Astrocyte of the spinal cord (primary cell): ENCODE data around the gene OGG1.

Experiments
- DNase-seq: peaks from one replicate; pipeline ENCODE4 v3.0.0; 2011; ENCODE audit warnings: low read depth, low spot score
- H3K4me3 ChIP-seq: 2 replicates; pipeline ENCODE4 v1.5.1; 2011; ENCODE audit warnings: low read depth, mild to moderate bottlenecking, low read length, moderate library complexity
- CTCF ChIP-seq: IDR thresholded peaks from 2 replicates; pipeline ENCODE4 v1.5.1; 2012; ENCODE audit warnings: low read depth, mild to moderate bottlenecking, low read length, inconsistent platforms
- in situ Hi-C: cut with HindIII; loops from 2 replicates; pipeline ENCODE4 v1.10.0; 2017; ENCODE audit warnings: low sequenced_read_pairs

The OGG1 gene

GRCh38 chr3:9757427-9757826 is 7.7 kb downstream of the OGG1 start:
- no peak overlapping the region for H3K4me3 ChIP-seq
- no peak for DNase-seq
- no peak for TF ChIP-seq CTCF
- in situ Hi-C loops, result no loop called here

GRCh38 chr3:9760779-9761505 is 11.2 kb downstream of the OGG1 start:
- no peak for DNase-seq
- in situ Hi-C loops, result no loop called here
- no peak for TF ChIP-seq CTCF
- no peak overlapping the region for H3K4me3 ChIP-seq

DNA sequence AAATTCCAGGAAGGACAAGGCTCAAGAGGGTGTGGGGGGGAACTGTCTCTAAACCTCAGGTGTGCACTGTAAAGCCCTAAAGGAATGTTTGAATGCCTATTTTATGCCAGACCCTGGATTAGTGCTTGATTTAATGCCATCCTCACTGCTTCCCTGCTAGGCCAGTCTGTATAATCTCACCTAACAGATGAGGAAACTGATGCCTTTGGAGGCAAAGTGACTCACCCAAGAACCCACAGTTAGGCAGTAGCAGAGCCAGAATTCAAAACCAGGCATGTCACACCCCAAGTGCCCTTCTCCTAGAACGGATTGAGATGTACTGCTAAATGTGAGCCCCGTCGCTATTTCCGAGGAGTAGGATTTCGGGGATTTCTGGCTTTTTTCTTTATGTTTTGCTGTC is 12.2 kb downstream of the OGG1 start:
- TF ChIP-seq CTCF, result no peak
- no peak for DNase-seq
- no peak overlapping the region for H3K4me3 ChIP-seq
- in situ Hi-C loops, result no loop called here

- H3K4me3 ChIP-seq, result no peak overlapping the region
- DNase-seq, result no peak
- TF ChIP-seq CTCF, result no peak
- in situ Hi-C loops, result no loop called here
Observed at GRCh38 chr3:9762871-9763270, 13.1 kb downstream of the OGG1 start.

GRCh38 chr3:9765865-9766264 is 16.1 kb downstream of the OGG1 start:
- no peak overlapping the region for H3K4me3 ChIP-seq
- in situ Hi-C loops, result no loop called here
- no peak for DNase-seq
- no peak for TF ChIP-seq CTCF

DNA sequence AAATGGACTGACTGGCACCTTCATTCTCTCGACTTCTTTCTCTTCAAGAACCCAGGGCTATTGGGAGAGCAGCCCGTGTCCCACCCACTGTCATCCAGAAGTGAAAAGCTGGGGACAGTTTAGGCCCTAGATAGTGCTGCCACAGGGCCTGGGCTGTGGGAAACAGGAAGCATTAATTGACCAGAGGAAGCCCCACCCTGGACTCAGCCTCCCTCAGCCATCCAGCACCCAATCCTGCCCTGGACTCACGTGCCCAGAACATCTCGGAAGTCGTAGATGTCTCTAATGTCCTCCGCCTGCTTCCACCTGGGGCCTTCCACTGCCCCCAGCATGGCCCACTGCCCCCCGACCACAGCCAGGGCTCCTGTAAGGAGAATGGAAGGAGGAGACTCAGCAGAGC is 17.7 kb downstream of the OGG1 start:
- no peak overlapping the region for H3K4me3 ChIP-seq
- DNase-seq, result no peak
- TF ChIP-seq CTCF, result no peak
- in situ Hi-C loops, result no loop called here
